C1 segment of cervical spinal cord (tissue), 14 donors: ENCODE measurements around the gene TNKS2.
"Not testable (repeated sequence)": the region's sequence is repeated elsewhere in the genome, so short reads cannot be mapped to it uniquely, and the experiment has no call there.

Source experiments
- DNase-seq, 14 donors: peaks; one replicate each; lab custom pipeline; 2025; lab: John Stamatoyannopoulos, UW

The TNKS2 gene

DNA sequence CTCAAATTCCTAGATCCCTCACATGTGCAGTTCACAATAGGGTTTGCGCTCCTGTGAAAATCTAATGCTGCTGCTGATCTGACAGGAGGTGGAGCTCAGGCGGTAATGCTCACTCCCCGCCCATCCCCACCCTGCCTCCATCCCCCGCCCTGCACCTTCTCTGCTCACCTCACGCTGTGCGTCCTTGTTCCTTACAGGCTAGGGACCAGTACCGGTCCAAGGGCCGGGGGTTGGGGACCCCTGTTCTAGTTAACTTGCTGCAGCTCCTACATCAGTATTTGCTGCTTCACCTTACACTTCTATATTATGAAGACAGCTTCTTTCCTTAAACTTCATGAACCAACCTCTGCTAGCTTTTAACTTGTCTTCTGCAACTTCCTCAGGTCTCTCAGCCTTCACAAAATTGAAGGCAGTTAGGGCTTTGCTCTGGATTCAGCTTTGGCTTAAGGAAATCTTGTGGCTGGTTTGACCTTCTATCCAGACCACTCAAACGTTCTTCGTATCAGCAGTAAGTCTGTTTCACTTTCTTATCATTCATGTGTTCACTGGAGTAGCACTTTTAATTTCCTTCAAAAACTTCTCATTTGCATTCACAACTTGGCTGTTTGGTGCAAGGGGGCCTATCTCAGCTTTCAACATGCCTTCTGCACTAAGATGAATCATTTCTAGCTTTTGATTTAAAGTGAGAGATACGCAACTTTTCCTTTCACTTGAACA, 1.7 kb upstream of the TNKS2 start:
- DNase-seq: peak in 9 of 14 donors; percentile 3 to 73 (median 25)

DNA sequence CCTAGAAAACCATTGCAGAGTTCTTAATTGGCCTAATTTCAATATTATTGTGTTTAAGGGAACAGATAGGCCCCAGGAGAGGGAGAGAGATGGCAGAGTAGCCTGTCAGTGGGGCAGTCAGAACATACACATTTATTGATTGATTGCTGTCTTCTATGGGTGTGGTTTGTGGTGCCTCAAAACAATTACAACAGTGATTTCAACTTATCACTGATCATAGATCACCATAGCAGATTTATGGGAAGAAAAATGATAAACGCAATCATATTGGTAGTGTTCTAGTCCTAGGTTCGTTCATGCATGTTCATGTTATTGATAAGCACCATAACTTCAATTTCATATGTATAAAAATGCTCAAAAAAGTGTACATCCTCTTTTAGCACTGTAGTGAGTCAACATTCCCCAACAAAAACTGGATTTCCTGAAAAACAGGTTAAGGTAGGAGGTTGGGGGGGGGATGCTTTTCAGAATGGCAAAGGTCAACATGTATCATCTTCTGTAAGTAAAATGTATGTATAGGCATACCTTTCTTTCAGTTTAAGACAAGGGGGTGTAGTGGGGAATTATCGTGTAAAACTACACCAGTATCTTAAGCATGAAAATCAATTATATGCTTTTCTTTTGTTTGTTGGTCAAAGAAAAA, 1.1 kb upstream of the TNKS2 start:
- DNase-seq: no peak

DNA sequence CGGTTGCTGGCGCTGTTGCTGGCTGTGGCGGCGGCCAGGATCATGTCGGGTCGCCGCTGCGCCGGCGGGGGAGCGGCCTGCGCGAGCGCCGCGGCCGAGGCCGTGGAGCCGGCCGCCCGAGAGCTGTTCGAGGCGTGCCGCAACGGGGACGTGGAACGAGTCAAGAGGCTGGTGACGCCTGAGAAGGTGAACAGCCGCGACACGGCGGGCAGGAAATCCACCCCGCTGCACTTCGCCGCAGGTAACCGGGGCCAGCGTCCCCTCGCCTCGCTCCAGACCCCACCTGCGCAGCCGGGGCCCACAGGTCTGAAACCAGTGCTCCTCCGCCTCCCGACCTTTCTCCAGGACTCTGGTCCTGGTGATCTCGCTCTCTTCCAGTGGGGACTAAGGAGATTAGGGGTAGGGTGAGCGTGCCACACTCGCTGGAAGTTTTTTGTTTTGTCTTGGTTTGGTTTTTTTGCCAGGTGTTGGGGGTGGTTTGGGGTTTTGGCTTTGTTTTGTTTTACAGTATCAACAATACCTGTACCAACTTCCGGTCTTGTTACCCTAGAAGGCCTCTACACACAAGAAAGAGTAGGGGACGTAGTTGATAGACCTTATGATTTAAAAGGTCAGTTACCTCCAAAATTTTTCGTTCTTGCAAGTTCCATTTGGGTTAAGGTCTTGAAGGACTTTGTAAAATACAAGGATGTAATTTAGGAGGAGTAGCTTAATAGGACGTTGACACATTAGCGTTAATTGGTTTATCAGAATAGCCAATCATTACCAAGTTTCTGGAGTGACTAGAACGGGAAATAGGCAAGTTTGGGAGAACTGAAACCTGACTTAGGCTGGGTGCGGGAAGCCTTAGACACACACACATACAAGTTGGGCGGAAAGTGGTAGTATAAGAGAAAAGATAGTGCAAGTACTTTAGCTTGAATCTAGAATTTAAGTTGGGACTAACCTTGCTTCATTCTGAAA, 704 bp downstream of the TNKS2 start:
- DNase-seq: peak in 9 of 14 donors; percentile 2 to 72 (median 43)

DNA sequence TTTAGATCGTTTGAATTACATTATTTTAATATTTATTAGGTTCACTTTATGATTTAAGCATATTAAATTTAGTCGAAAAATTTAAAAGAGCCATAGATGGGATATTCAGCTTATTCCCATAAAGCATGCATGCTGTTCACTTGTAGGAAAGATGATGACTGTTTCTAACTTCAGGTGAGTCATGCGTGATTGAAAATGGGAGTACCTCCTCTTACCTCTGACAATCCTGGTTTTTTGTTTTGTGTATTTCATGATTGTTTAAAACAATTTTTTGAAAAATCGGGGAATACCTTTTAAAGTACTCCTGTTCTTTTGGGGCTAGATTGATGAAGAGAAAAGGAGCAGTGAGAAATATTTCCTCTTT, 1.4 kb downstream of the TNKS2 start:
- DNase-seq: no peak

DNA sequence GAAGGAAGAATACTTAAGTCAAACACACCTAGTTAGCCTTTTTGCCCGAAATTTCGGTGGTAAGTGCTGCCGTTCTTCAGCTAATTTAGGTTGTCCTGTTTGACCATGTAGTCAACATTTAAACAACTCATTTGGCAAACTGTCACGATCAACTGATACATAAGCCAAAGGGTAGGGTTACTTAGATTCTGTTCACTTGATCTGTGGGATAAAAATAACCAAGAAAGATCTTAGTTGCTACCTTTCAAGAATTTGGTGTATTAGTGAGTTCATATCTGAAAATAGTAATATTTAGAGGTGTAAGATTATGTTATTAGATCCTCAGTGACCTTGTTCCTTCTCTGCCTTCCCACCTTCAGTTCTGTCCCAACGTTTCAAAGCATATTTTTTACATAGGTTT, 2.0 kb downstream of the TNKS2 start:
- no peak for DNase-seq

GRCh38 chr10:91800756-91801155, 2.5 kb downstream of the TNKS2 start:
- DNase-seq: peak in 1 of 14 donors; percentile 31

- no peak for DNase-seq
These were observed 5.3 kb downstream of the TNKS2 start for GRCh38 chr10:91803386-91804125.

- DNase-seq: no peak
These were observed 5.9 kb downstream of the TNKS2 start for GRCh38 chr10:91804126-91804510.

GRCh38 chr10:91805110-91805838, 7.0 kb downstream of the TNKS2 start:
- no peak for DNase-seq

DNA sequence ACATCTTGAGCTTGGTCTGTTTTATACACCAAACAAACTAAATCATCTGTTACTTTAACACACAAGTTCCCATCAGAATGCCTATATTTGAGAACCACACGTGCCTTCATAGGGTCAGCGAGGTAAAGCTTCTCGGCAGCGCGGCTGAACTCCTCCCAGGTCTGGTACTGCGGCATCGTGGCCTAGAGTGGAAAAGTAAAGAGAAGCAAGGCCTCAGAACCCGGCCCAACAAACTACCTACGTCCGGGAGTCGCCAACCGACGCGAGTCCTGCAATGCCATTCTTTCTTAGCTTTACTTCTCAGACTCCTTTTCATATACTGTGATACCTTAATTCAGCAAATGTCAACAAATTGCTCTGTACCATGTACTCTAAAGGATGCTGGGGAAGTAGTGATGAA, 9.0 kb downstream of the TNKS2 start:
- DNase-seq: not testable (repeated sequence)

- DNase-seq: no peak
These were observed 15.0 kb downstream of the TNKS2 start for GRCh38 chr10:91813251-91813650.

DNA sequence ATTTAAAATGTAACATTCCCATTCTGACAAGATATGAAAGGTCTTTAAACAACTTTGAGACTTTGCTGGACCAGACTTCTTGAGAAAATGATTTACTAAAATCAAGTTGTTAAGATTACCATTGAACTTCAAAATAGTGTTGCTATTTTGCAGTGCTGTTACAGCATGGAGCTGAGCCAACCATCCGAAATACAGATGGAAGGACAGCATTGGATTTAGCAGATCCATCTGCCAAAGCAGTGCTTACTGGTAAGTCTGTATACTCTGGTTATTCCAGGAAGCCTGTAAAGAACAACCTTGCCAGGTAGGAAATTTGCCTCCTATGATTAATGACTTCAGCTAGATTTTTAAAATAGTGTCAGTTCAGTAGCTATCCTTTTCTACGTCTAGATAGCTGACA, 18.8 kb downstream of the TNKS2 start:
- peak in 1 of 14 donors; percentile 41 for DNase-seq

DNA sequence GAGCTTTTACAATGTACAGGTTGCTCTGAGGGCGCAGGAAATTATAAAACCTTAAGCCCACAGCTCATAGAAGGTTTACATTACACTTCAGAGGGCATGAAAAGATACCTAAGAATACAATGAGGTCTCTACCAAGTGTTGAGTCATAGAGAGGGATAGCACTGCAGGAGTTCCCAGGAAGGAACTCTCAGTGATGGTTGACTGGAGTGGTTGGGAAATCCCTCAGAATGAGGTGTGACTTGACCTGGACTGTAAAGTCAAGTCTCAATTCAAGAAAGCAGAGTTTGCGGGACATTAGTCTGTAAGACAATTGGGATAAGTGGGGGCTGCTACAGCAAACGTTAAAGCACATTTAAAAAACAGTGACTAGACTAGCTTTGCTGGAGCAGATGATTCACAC, 21.9 kb downstream of the TNKS2 start:
- DNase-seq: no peak

DNA sequence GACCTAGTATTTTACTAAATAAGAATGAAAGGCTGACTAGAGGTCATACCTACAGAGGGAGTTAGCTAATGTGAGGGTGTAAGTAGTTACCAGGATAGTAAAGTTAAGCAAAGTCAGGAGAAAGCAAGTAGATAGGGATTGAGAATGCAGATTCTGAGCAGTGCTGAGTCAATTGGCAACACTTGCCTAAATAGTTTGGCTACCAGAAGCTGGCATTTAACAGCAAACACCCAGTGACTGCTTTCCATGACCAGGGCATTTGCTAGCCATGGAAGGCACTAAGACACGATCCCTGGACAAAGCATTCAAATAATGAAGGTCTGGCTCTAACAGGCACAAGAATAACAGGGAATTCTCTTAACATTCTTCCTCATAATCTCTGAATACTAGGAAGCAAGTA, 25.9 kb downstream of the TNKS2 start:
- DNase-seq: no peak

- DNase-seq: no peak
These were observed 31.0 kb downstream of the TNKS2 start for GRCh38 chr10:91829268-91829667.

- no peak for DNase-seq
These were observed 40.0 kb downstream of the TNKS2 start for GRCh38 chr10:91838199-91838598.

DNA sequence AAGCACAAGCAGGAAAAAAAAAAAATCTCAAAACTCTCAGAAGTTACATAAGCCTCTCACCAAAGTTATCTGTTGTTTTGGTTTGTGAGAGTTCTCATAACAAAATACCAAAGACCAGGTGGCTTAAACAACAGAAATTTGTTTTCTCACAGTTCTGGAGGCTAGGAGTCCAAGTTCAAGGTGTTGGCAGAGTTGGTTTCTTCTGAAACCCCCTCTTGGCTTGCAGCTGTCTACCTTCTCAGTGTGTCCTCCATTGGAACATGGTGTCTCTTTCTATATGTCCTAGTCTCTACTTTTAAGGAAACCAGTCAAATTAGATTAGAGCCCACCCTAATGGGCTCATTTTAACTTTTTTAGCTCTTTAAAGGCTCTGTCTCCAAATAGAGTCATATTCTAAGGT, 44.9 kb downstream of the TNKS2 start:
- DNase-seq: no peak

DNA sequence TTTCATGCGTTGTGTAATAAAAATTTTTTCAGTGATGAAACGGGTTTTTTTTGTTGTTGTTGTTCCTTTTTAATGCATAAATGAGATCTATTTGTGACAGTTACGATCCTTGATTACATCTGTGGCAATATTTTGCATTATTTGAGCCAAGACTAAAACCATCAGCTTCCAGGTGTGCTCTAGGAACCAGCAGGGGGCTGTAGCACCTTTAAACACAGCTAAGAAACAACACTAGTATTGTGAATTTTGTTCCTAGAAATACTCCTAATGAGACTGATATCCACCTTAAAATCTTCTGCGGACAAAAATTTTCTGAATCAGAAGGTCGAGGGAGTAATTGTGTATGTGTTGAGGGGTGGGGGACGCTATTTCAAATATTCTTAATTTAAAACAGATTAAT, 58.4 kb downstream of the TNKS2 start:
- no peak for DNase-seq

- no peak for DNase-seq
These were observed 62.7 kb downstream of the TNKS2 start for GRCh38 chr10:91860885-91861284.

- DNase-seq: peak in 1 of 14 donors; percentile 87
These were observed 65.9 kb downstream of the TNKS2 start for GRCh38 chr10:91864099-91864498.

GRCh38 chr10:91864744-91865143, 66.5 kb downstream of the TNKS2 start:
- DNase-seq: no peak
